Measurements from ENCODE around the gene RIPPLY2.
A peak's percentile ranks its signal among the peaks of the same experiment; 100 is the strongest.
"Not testable (repeated sequence)": the region's sequence is repeated elsewhere in the genome, so short reads cannot be mapped to it uniquely, and the experiment has no call there.

RIPPLY2 gene

DNA sequence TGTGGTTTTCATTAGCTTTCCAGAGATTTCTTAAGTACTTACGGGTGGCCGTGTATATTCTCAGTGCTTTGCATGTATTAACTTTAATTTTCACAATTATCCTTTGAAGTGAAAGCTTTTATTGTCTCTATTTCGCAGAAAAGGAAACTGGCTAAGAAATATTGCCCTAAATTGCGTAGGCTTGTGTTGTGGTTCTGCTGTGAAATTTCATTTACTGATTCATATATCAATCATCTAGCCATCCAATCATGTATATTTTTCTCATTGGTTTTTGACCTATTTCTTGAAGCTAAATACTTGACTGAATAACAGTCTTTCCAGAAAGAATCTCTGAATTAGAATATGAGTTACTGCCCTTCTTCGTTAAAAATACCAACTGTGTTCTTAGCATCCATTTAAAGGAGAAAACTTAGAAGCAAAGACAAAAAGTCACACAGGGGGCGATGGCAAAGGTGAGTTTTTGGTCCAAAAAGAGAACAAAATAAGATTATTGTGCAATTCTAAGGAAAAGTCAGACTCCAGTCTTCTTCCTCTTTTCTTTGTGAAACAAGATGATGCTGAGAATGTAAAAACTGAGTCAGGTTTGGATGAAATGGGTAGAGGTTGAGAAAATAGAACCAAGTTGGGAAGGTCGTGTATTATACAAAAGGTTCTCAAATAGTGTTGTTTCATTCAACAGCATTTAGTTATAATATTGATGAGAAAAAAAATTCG lies 7.8 kb downstream of the RIPPLY2 start:
- DNase-seq, result no peak

DNA sequence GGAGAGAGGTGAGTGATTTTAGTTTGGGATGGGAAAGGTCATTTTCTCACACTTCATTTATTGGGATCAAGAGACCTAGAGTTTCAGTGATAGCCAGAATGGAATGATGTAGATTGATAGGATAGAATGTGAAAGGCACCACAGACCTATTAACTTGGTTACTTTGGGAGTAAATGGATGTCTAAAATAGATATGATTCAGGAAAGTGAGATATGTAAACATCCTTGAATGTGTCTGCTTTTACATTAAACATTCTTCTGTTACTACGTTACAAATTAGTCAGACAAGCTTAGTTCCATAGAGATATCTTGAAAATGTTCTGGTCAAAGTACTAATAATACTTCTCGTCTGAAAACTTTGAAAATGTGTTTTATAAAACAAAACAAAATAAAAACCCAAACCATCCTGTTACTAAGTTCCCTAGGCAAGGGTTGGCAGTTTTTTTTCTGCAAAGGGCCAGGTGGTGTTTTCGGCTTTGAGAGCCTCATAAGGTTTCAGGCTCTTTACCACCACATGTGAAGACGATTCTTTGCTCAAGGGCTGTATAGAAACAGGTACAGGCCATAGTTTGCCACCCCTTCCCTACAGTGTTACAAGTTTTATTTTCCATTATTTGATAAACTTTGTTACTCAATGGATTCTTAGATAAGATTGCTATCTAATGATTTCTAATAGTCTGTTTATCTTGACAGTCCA lies 9.8 kb downstream of the RIPPLY2 start:
- no peak for DNase-seq

DNA sequence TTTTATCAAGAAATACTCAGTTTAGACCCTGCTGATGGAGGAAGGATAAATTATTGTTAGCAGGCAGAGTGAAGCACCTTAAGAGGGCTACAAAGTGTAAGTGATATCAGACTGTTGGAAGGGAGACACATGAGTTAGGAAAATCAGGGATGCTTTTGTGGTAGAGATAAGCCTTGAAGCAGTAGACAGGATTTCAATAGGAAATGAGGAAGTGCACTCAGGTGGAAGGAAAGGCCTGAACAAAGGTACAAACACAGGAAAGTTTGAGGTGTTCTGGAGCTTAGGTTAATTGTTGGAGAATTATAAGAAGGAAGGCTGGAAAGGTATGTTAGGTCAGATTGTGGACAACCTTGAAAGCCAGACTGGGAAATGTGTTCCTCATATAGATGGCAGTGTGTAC lies 13.9 kb downstream of the RIPPLY2 start:
- no peak for DNase-seq

DNA sequence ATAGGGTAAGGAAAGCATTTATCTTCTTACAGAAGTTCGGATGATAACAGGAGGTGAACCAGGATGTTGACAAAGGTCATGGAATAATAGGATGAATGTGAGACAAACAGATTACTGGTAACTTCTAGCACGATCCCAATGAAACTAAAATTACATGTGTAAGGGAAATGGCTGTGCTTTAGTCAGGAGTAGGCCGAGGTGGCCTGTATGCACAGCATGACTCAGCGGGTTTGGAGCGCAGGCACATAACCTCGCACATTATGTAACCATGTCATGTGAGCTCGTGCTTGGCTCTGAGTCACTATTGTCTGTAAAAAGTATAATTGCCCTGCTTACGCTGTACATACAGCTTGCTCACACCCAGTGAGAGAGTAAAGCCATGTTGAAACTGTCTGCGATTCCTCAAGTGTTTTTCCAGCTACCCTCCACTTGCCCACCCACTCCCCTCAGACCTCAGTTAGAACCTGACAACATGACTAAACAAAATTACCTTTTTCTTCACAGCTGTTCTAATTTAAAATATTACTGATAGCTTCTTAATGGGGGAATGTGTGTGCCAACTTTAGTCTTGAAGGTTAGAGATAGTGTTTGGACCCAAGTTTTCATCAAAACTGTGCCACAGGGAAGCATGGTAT lies 14.5 kb downstream of the RIPPLY2 start:
- DNase-seq, result no peak

DNA sequence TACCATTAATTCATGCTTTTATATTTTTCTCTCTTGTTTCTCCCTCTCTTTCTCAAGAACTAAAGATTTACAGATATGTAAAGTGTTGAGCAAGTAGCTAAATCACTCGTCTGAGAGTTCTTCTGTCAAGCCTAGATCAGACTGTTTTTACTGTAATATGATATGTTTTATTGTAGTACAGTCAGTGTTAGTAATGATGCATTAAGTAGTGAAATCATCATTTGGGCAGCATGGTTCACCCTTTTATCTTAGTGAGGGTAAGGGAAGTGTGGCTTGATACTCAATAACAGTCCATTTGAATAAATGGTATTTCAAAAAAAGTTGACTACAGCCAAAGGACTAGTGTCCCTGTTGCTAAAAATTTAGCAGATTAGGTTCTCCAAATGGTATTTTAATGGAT lies 15.5 kb downstream of the RIPPLY2 start:
- no peak for DNase-seq

DNA sequence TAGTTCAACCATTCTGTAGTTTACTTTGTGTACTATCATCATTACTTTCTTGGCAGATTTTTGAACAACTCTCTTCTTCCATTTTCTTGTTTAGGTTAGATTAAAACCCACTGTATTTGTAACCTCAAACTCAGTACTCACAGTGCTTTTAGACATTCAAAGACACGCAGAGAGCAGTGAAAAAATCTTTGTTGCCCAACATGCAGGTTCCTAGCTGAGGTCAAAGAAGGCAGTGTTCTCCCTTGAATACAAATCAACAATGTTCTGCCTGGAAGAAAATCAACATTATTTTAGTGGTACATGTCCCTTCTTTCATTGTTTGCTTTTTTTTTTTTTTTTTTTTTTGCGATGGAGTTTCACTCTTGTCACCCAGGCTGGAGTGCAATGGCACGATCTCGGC lies 17.5 kb downstream of the RIPPLY2 start:
- no peak for DNase-seq

DNA sequence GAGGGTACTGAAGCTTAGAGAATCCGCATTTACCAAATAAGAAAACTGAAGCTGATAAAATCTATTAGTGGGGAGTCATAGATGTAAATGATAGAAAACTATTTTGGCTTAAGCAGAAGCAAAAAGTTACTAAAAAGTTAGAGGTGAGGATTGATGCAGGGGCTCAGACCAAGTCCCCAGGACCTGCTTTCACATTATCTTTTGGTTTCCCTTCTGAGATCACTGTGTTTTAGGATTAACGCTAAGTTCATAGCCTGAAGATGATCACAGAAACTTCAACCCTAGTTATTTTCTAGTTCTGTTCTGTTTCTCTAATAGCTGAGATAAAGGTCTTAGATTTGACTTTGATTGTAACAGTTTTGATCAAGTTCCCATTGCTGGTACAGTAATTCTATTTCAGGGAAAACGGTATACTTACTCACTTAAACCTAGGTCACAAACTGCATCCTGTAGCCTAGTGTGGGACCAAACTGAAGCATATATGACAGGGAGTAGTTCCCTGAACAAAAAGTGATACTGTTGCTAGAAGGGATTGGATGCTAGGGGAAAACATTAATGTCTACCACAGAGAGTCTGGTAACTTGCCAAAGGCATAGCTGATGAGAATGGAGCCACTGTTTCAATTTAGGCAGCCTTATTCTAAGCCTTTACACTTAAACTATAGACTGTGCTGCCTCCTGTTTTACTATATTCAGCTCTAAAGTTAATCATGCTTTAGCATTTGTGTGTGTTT lies 19.4 kb downstream of the RIPPLY2 start:
- DNase-seq, result no peak

DNA sequence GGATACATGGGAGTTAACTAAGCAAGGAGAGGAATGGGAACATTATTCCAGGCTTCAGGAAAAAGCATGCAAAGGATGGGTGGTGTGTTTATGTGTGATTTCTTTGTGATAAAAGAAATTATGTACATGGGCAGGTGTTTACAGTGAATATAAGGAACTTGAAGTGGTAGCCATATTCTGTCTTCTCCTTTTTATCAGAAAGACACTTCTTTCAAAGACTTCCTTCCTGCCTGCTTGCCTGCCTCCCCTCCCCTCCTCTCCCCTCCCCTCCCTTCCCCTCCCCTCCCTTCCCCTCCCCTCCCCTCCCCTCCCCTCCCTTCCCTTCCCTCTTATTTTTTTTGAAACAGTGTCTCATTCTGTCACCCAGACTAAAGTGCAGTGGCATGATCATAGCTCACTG lies 20.7 kb downstream of the RIPPLY2 start:
- no peak for DNase-seq

DNA sequence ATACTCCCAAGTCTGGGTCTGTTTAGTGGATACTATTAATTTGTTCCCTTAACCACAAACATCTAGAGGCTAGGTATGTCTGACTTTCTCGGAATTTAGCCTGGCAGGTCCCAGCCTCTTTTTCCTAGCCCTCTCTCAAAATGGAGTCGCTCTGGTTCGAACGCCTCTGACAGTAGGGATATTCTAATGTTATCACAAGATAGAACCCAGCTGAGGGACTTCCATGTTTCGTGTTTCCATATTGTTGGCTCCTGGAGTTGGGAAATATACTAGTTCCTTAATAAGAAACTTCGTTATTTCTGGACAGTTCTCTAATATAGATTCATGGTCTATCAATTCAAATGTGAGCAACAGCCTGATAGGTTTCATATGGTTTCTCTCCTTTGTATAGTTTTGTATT lies 22.7 kb downstream of the RIPPLY2 start:
- no peak for DNase-seq

DNA sequence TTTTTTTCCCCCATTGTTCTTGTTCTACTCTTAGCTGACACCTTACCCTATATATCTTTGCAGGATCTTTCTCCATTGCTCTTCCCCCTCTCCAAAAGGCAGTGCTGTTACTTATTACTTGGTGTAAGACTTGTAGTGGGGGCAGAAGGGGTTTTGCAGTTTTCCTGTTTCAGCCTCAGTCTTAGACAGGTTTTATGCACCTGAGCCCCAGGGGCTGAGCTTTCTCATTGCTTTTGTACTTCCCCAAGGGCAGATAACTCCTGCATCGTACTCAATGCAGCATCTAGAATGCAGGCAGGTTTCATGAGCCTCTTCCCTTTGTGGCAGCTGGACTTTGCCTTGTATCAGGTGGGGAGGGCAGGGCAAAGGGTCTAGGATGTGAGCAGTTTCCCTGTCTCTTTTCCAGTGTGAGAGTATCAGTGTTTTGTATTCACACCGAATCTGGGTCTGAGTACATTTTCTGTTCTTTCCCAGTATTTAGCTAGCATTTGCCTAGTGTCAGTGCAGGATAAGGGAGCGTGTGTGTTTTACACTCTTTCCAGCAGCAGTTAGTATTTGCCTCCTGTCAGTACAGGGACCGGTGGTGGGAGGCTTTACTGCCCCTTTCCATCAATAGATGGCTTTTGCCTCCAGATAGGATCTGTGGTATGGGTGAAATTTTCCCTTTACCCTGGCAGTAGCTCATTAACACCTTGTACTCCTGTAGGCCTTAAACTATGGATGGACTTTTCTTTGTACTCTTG lies 25.9 kb downstream of the RIPPLY2 start:
- DNase-seq, result no peak

DNA sequence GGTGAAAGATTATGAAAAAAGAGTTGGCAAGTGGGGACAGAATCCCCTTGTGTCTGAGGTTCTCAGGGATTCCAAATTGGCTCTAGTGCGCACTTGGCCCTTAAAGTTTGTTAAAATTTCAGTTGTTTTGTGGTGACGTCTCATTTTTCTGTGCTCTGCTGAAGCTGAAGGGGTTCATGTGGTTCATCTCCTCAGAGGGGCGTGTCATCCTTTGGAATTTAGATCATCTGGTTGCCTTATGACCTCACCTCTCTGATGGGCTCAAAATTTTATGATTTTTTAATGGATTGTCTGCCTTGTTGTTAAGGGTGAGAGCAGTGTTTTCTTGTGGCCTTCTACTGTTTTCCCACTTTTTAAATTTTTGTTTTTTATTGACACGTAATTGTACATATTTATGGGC lies 26.6 kb downstream of the RIPPLY2 start:
- no peak for DNase-seq

DNA sequence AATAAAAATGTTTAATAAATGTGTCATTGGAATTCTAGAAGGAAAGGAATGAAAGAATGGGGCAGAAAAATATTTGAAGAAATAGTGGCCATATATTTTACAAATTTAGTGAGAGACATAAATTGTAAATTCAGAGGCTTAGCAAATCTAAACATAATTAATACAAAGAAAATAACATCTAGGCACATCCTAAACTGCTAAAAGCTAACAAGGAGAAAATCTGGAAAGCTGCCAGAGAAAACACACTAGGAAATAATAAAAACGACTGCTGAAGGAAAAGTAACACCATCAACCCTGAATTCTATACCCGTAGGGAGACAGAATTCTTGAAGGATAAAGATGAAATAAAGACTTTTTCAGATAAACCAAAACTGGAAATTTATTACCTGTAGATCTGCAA lies 30.1 kb downstream of the RIPPLY2 start:
- DNase-seq, result no peak

DNA sequence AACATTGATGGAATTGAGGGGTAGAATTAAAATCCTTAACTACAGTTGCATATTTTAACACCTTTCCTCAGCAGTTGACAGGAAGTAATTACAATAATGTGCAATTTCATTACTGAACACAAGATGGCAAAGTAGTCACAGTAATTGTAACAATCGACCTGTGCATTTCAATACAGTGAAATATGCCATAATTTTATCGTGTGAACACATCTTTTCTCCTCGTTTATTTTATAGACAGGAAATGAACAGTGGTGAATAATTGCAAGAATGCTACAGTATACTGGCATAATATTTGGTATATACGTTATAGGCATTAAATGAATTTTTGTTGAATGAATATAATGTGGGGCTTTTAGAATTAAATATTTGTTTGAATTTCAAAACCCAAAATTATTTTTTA lies 31.4 kb downstream of the RIPPLY2 start:
- DNase-seq, result peak; percentile 49

DNA sequence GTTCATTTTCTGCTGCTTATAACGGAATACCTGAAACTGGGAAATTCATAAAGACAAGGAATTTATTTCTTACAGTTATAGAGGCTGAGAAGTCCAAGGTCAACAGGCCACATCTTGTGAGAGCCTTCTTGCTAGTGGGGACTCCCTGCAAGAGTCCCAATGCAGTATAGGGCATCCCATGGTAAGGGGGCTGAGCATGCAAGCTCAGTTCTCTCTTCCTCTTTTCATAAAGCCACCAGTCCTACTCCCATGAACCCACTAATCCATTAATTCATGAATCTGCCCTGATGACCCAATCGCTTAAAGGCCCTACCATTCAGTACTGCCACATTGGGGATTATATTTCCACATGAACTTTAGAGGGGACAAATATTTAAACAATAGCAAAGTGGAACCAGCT lies 32.8 kb downstream of the RIPPLY2 start:
- no peak for DNase-seq

DNA sequence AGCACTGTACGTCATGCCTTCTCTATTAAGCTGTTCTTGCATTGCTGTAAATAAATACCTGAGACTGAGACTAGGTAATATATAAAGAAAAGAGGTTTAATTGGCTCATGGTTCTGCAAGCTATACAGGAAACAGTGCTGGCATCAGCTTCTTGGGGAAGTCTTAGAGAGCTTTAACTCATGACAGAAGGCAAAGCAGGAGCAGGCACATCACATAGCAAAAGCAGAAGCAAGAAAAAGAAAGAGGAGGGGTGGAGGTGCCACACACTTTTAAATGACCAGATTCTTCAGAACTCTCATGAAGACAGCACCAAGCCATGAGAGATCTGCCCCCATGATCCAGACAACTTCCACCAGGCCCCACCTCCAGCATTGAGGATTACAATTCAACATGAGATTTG lies 36.5 kb downstream of the RIPPLY2 start:
- DNase-seq, result no peak

DNA sequence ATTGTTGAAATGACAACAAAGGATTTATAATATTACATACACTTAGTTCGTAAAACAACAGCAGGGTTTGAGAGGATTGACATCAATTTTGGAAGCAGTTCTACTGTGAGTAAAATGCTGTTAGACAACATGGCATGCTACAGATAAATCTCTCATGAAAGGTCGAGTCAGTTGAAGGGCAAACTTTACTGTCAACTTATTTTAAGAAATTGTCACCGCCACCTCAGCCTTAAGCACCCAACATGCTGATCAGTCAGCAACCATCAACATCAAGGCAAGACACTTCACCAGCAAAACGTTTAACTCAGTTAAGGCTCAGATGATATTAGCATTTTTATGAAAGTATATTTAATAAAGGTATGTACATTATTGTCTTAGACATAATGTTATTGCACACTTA lies 37.4 kb downstream of the RIPPLY2 start:
- no peak for DNase-seq

DNA sequence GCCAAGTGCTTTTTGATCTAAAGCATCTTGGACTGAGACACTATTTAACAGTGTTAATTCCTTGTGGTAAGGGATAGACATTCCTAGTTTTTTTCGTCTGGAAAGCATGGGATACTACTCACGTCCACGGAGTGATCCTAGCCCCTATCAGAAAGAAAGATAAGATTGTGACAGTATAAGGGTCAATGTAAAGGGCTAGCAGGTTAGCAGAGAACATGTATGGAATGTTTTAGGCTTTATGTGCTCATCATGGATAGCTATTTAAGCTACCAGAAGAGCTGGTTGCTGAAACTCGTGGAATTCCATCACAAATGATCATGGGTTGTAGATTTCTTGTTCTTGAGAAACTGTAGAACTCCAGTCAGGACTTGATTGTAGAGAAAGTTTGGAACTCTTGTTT lies 38.4 kb downstream of the RIPPLY2 start:
- DNase-seq, result no peak

DNA sequence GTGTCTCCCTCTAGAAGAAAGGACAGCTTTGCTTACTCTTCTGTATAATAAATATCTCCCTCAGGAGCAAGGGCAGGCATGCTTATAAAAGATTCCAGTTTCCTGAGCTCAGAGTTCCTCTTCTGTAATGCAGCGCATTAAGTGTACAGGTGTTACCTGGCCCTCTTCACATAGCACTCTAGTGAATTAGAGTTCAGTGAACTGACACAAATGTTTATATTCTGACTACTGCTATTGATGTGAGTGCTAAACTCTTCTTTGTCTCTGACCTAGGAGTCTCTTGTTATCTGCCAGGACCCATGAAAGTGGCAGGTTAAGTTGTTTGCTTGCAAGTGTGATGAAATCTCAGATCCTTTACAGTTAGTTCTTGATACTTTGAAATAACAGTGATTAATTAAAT lies 39.9 kb downstream of the RIPPLY2 start:
- no peak for DNase-seq

DNA sequence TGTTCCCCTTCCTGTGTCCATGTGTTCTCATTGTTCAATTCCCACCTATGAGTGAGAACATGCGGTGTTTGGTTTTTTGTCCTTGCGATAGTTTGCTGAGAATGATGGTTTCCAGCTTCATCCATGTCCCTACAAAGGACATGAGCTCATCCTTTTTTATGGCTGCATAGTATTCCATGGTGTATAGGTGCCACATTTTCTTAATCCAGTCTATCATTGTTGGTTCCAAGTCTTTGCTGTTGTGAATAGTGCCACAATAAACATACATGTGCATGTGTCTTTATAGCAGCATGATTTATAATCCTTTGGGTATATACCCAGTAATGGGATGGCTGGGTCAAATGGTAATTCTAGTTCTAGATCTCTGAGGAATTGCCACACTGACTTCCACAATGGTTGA lies 43.9 kb downstream of the RIPPLY2 start:
- not testable (repeated sequence) for DNase-seq

DNA sequence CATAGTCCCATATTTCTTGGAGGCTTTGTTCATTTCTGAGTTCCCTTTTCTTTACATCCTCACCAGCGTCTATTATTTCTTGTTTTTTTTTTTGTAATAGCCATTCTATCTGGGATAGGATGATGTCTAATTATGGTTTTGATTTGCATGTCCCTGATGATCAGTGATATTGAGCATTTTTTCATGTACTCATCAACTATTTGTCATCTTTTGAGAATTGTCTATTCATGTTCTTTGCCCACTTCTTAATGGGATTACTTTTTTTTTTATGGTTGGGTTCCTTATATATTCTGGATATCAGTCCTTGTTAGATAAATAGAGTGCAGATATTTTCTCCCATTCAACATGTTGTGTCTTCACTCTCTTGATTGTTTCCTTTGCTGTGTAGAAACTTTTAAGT lies 48.5 kb downstream of the RIPPLY2 start:
- no peak for DNase-seq

DNA sequence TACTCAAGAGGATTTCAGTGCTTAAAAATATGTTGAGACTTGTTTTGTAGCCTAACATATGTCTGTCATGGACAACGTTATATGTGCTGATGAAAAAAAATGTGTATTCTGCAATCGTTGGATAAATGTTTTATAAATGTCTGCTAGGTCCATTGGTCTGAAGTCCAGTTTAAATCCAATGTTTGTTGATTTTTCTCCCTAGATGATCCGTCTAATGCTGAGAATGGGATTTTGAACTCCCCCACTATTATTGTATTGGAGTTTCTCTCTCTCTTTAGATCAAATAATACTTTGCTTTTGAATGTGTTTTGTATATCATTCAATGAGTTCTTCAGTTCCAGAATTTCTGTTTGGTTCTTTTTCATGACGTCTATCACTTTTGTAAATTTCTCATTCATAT lies 51.2 kb downstream of the RIPPLY2 start:
- no peak for DNase-seq

DNA sequence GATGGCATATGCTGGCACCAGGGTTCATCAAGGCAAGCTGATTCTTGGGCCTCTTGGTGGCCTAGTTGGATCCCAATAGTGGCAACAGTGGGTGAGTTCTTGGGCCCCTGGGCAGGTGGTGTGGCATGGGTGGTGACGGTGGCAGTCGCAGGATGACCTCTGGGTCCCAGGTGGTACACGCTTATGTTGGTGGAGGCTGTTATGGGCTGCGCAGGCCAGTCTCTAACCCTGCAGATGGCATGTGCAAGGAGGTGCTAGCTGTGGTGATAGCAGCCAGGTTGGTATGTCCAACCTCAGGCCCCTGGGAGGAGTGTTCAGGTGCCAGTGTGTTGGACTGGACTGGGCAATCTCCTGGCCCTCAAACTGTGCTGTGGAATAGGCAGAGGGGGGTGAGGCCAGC lies 52.5 kb downstream of the RIPPLY2 start:
- no peak for DNase-seq

Measured in NCI-H1694 (cell line).